MM.1S (cell line): ENCODE measurements around the gene TRIM14.

ENCODE experiments used
- DNase-seq: peaks from one replicate; pipeline ENCODE4 v3.0.0-alpha.2; 2015
- H2AFZ ChIP-seq: fragments of 300-600 bp; sonication (generic); 2 replicates; pipeline ENCODE4 v1.6.0; 2016; ENCODE audit warnings: antibody characterized with exemption, low read length
- H3F3A ChIP-seq: fragments of 300-600 bp; sonication (generic); 2 replicates; pipeline ENCODE4 v1.6.1; 2016; ENCODE audit warnings: mild to moderate bottlenecking, antibody characterized with exemption, low read length, moderate library complexity, mixed read lengths; ENCODE audit not compliant: insufficient read depth
- H3K27ac ChIP-seq: fragments of 300-600 bp; sonication (generic); 2 replicates; pipeline ENCODE4 v1.5.1; 2016; ENCODE audit warnings: mild to moderate bottlenecking, low read length
- H3K27me3 ChIP-seq: fragments of 300-600 bp; sonication (generic); replicated peaks from 2 replicates; pipeline ENCODE4 v1.6.0; 2016; ENCODE audit warnings: low read length; ENCODE audit not compliant: insufficient read depth
- H3K36me3 ChIP-seq: fragments of 300-600 bp; sonication (generic); replicated peaks from 2 replicates; pipeline ENCODE4 v1.6.1; 2016; ENCODE audit warnings: mild to moderate bottlenecking, low read length, mixed read lengths; ENCODE audit not compliant: insufficient read depth
- H3K4me1 ChIP-seq: fragments of 300-600 bp; sonication (generic); 2 replicates; pipeline ENCODE4 v1.6.1; 2016; ENCODE audit warnings: low read length, mixed read lengths
- H3K4me2 ChIP-seq: fragments of 300-600 bp; sonication (generic); 2 replicates; pipeline ENCODE4 v1.6.0; 2016; ENCODE audit warnings: low read depth, low read length
- H3K4me3 ChIP-seq: fragments of 300-600 bp; sonication (generic); 2 replicates; pipeline ENCODE4 v1.5.1; 2016; ENCODE audit warnings: low read length, mixed read lengths
- H3K79me2 ChIP-seq: fragments of 300-600 bp; sonication (generic); 2 replicates; pipeline ENCODE4 v1.6.1; 2016; ENCODE audit warnings: mixed run types, low read length, mixed read lengths
- H3K9ac ChIP-seq: fragments of 300-600 bp; sonication (generic); 2 replicates; pipeline ENCODE4 v1.6.1; 2016; ENCODE audit warnings: low read length, mixed read lengths
- H3K9me2 ChIP-seq: fragments of 300-600 bp; sonication (generic); replicated peaks from 2 replicates; pipeline ENCODE4 v1.6.1; 2016; ENCODE audit warnings: mild to moderate bottlenecking, low read length, mixed read lengths; ENCODE audit not compliant: insufficient read depth
- H3K9me3 ChIP-seq: fragments of 300-600 bp; sonication (generic); replicated peaks from 2 replicates; pipeline ENCODE4 v1.6.1; 2016; ENCODE audit warnings: mild to moderate bottlenecking, low read length, mixed read lengths; ENCODE audit not compliant: insufficient read depth
- H4K20me1 ChIP-seq: fragments of 300-600 bp; sonication (generic); 2 replicates; pipeline ENCODE4 v1.6.1; 2016; ENCODE audit warnings: mild to moderate bottlenecking, low read length, moderate library complexity, mixed read lengths; ENCODE audit not compliant: insufficient read depth
- EZH2 ChIP-seq: fragments of 300-600 bp; sonication (generic); optimal IDR thresholded peaks from 2 replicates; pipeline ENCODE3; 2017; ENCODE audit warnings: low read depth, mild to moderate bottlenecking, antibody characterized with exemption, low read length, mixed read lengths
- EZH2phosphoT487 ChIP-seq: fragments of 300-600 bp; sonication (generic); IDR thresholded peaks from 2 replicates; pipeline ENCODE4 v1.6.1; 2018; ENCODE audit warnings: antibody characterized with exemption, low read length
- TF ChIP-seq, protein P1 (sequence below): fragments of 300-600 bp; sonication (generic); IDR thresholded peaks from 2 replicates; pipeline ENCODE4 v1.5.1; 2016; ENCODE audit warnings: antibody characterized with exemption, low read length, mixed read lengths

The TRIM14 gene

DNA sequence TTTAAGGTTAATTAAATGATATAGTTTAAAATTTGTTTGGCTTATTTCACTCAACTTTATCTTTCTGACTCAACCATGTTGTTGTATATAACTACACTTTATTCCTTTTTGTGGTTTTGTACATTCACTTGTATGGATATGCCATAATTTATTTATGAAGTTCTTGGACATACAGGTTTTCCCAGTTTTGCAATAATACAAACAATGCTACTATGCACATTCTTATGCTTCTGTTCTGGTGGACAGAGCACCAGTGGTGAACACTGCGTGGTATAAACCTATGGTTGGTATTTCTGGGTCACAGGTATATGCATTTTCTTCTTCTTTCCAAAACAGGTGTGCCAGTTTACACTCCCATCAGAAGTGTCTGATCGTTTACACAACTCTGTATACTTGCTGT lies 35.7 kb upstream of the TRIM14 start:
- no peak for DNase-seq
- Histone ChIP-seq H3K4me2 (no peak overlapping the region), H3K27ac (no peak overlapping the region), H3K4me3 (no peak overlapping the region), H3F3A (no peaks in the 10 kb centered on the region), H3K9me3 (no peaks in the 10 kb centered on the region), H3K79me2 (no peaks in the 10 kb centered on the region), H3K4me1 (no peaks in the 10 kb centered on the region), H3K36me3 (no peaks in the 10 kb centered on the region), H3K27me3 (no peaks in the 10 kb centered on the region), H3K9ac (no peak overlapping the region), H4K20me1 (no peaks in the 10 kb centered on the region), H3K9me2 (no peaks in the 10 kb centered on the region), H2AFZ (no peak overlapping the region)
- TF ChIP-seq EZH2 (no peak), EZH2phosphoT487 (no peak)
- TF ChIP-seq, protein P1, sequence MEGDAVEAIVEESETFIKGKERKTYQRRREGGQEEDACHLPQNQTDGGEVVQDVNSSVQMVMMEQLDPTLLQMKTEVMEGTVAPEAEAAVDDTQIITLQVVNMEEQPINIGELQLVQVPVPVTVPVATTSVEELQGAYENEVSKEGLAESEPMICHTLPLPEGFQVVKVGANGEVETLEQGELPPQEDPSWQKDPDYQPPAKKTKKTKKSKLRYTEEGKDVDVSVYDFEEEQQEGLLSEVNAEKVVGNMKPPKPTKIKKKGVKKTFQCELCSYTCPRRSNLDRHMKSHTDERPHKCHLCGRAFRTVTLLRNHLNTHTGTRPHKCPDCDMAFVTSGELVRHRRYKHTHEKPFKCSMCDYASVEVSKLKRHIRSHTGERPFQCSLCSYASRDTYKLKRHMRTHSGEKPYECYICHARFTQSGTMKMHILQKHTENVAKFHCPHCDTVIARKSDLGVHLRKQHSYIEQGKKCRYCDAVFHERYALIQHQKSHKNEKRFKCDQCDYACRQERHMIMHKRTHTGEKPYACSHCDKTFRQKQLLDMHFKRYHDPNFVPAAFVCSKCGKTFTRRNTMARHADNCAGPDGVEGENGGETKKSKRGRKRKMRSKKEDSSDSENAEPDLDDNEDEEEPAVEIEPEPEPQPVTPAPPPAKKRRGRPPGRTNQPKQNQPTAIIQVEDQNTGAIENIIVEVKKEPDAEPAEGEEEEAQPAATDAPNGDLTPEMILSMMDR, result no peak

DNA sequence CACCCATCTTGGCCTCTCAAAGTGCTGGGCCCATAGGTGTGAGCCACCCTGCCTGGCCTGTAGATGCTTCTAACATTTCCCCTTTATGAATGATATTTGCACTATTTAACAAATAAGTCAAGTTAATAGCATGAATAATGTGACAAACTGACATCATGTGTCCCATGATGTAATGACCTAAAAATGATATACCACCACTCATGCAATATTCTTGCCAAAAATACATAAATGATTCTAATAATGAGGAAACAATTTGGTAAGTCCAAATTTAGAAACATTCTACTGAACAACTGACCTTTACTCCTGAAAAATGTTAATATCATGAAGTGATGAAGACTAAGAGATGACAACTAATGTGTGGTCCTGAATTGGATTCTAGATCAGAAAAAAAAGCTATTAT lies 33.5 kb upstream of the TRIM14 start:
- TF ChIP-seq EZH2 (no peak), EZH2phosphoT487 (no peak)
- TF ChIP-seq, protein P1, result no peak
- Histone ChIP-seq H3K79me2 (no peaks in the 10 kb centered on the region), H3K9me3 (no peaks in the 10 kb centered on the region), H4K20me1 (no peaks in the 10 kb centered on the region), H3K36me3 (no peaks in the 10 kb centered on the region), H3K4me2 (no peak overlapping the region), H3F3A (no peaks in the 10 kb centered on the region), H2AFZ (no peak overlapping the region), H3K9me2 (no peaks in the 10 kb centered on the region), H3K27me3 (no peaks in the 10 kb centered on the region), H3K9ac (no peak overlapping the region), H3K27ac (no peak overlapping the region), H3K4me1 (no peaks in the 10 kb centered on the region), H3K4me3 (no peak overlapping the region)
- no peak for DNase-seq

DNA sequence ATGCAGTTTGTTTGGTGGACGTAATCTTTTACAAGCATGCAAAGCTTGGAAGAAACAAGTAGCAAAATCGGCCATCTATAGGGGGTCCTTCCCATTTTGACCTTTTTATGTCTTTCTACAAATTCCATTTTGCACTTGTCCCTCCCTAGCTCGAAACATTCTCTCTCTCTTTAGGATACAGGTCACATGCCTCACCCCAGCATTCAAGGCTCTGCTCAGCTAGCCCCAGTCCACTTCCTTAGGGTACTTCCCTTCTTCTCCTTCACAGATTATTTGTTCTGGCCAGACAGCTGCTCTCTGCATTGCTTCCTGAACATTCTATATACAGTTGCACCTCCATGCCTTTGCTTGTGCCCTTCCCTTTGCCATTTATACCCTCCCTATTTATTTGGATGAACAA lies 31.7 kb upstream of the TRIM14 start:
- Histone ChIP-seq H3K4me2 (no peak overlapping the region), H3K4me1 (0 out of 2 replicates have a peak, but pooled peaks cover 8% of the 10 kb centered on the region)

More for the DNA sequence above, 31.7 kb upstream of the TRIM14 start:
- Histone ChIP-seq H3K27ac (no peak overlapping the region), H2AFZ (no peak overlapping the region), H3K36me3 (no peaks in the 10 kb centered on the region), H3K9me2 (no peaks in the 10 kb centered on the region), H3K9ac (no peak overlapping the region), H3K79me2 (no peaks in the 10 kb centered on the region), H3K4me3 (no peak overlapping the region), H3K27me3 (no peaks in the 10 kb centered on the region), H4K20me1 (no peaks in the 10 kb centered on the region), H3F3A (no peaks in the 10 kb centered on the region), H3K9me3 (no peaks in the 10 kb centered on the region)
- DNase-seq, result no peak
- TF ChIP-seq EZH2phosphoT487 (no peak), EZH2 (no peak)
- TF ChIP-seq, protein P1, result no peak
